Retinal pigment epithelial cell (primary cell): ENCODE measurements around the gene VGLL4.

Experiments used
- DNase-seq: peaks from one replicate; pipeline ENCODE4 v3.0.0-alpha.2; 2010; ENCODE audit warnings: low read depth
- H3K4me3 ChIP-seq: 2 replicates; pipeline ENCODE4 v1.5.1; 2011; ENCODE audit warnings: mild to moderate bottlenecking, low read length, control low read depth, moderate library complexity
- CTCF ChIP-seq: conservative IDR thresholded peaks from 2 replicates; pipeline ENCODE4 v1.5.1; 2011; ENCODE audit warnings: low read depth, low read length, control low read depth, inconsistent platforms

Gene VGLL4

GRCh38 chr3:11612515-11613188 lies 31.1 kb downstream of the VGLL4 start:
- no peak overlapping the region for H3K4me3 ChIP-seq
- no peak for TF ChIP-seq CTCF
- DNase-seq, result no peak

GRCh38 chr3:11611341-11611799 lies 32.3 kb downstream of the VGLL4 start:
- TF ChIP-seq CTCF, result no peak
- H3K4me3 ChIP-seq, result peak overlapping the region; percentile 29
- DNase-seq, result no peak

GRCh38 chr3:11610700-11611275 lies 32.9 kb downstream of the VGLL4 start:
- DNase-seq, result no peak
- TF ChIP-seq CTCF, result no peak
- peak overlapping the region; percentile 29 for H3K4me3 ChIP-seq

- no peak for TF ChIP-seq CTCF
- DNase-seq, result no peak
- peak overlapping the region; percentile 29 for H3K4me3 ChIP-seq
These were observed 33.6 kb downstream of the VGLL4 start for GRCh38 chr3:11610044-11610671.

- H3K4me3 ChIP-seq, result peak overlapping the region; percentile 29
- TF ChIP-seq CTCF, result no peak
- no peak for DNase-seq
These were observed 34.2 kb downstream of the VGLL4 start for GRCh38 chr3:11609481-11609880.

GRCh38 chr3:11607816-11608215 lies 35.9 kb downstream of the VGLL4 start:
- TF ChIP-seq CTCF, result no peak
- DNase-seq, result no peak
- no peak overlapping the region for H3K4me3 ChIP-seq
